ENCODE data around the gene INO80C.

DNA sequence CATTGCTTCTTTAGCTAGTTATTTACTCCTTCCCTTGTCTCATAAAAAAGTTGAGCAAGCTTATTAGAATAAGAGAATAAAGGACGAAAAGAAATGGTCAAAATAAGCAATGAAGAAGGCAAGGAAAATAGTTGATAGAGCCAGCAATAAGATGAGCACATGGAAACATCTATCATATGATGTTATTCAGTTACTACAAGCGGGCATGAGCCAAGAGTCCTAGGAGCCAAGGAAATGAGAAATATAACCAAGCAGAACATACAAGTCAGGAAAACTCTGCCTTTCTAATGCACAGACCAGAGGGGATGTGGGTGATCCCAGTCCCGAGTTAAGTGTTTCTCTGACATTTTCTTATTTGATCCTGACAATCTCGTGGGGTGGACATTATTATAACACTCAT is 33.9 kb downstream of the INO80C start:
- TF ChIP-seq, protein P1, sequence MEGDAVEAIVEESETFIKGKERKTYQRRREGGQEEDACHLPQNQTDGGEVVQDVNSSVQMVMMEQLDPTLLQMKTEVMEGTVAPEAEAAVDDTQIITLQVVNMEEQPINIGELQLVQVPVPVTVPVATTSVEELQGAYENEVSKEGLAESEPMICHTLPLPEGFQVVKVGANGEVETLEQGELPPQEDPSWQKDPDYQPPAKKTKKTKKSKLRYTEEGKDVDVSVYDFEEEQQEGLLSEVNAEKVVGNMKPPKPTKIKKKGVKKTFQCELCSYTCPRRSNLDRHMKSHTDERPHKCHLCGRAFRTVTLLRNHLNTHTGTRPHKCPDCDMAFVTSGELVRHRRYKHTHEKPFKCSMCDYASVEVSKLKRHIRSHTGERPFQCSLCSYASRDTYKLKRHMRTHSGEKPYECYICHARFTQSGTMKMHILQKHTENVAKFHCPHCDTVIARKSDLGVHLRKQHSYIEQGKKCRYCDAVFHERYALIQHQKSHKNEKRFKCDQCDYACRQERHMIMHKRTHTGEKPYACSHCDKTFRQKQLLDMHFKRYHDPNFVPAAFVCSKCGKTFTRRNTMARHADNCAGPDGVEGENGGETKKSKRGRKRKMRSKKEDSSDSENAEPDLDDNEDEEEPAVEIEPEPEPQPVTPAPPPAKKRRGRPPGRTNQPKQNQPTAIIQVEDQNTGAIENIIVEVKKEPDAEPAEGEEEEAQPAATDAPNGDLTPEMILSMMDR (IDR thresholded peaks at IDR 0.05; ENCODE audit: low read length), result no peak
- no peak for TF ChIP-seq EZH2 (IDR thresholded peaks at IDR 0.05; ENCODE audit: borderline replicate concordance, low read length)
